ENCODE data around the gene MGAT4D. TPM values are rescaled to one million over a fixed set of nuclear protein-coding genes. Genes with fewer than 3 reads are reported as not detected.

MGAT4D gene
- total RNA-seq, 1 experiment from 2014 or later, result not detected

DNA sequence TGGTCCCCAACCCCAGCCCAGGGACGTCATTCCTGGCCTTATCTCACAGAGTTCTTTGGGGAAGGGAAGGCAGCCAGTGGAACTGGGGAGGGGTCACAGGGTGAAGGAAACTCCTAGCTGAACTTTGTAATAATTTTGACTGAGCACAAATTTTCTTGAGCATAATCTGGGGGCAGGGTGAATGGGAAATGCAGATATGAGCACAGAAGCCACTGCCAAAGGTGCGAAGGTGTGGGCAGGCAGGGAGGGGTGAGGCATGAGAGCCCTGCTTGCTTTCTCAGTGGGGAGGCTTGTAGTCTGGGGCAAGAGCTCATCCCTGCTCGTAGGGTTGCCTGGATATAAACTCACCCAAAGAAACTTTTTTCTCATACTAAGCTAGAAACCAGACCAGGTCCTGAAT, 34.9 kb downstream of the MGAT4D start:
- Histone ChIP-seq H3K79me2 (ENCODE audit: insufficient read depth, low read length) (no peaks in the 10 kb centered on the region), H3K4me1 (ENCODE audit: control insufficient read depth in 1 of 2, insufficient read depth in 2 of 2, low read length in 2 of 2) (no peaks in the 10 kb centered on the region), H3K9me2 (ENCODE audit: insufficient read depth) (no peaks in the 10 kb centered on the region), H3K4me2 (ENCODE audit: low read length) (no peak overlapping the region), H3K9ac (ENCODE audit: low read length) (no peak overlapping the region), H3K36me3 (ENCODE audit: control insufficient read depth in 1 of 2, insufficient read depth in 2 of 2, low read length in 2 of 2) (no peaks in the 10 kb centered on the region), H3K27ac (ENCODE audit: low read depth, low read length) (no peak overlapping the region), H2AFZ (ENCODE audit: low read depth, low read length, poor library complexity, severe bottlenecking) (no peak overlapping the region), H3K4me3 (replicated peaks in 1 of 2; ENCODE audit: low read depth in 1 of 2, low read length in 2 of 2) (no peak overlapping the region), H3K9me3 (ENCODE audit: control insufficient read depth in 1 of 2, insufficient read depth in 1 of 2, low read depth in 1 of 2, low read length in 2 of 2) (no peaks in the 10 kb centered on the region), H4K20me1 (ENCODE audit: insufficient read depth) (no peaks in the 10 kb centered on the region), H3K27me3 (ENCODE audit: insufficient read depth, low read length) (no peaks in the 10 kb centered on the region)
- ChIA-PET CTCF (no interaction called here), POLR2A (no interaction called here), RAD21 (ENCODE audit: low non-redundant PET in 1 of 2, low total read pairs in 2 of 2, uncharacterized antibody in 2 of 2, unreplicated experiment in 2 of 2) (no interaction called here)
- no peak for ATAC-seq
- DNase-seq (ENCODE audit: low read depth, low spot score), result no peak
- no peak for TF ChIP-seq TCF7L2 (IDR thresholded peaks at IDR 0.05; ENCODE audit: borderline replicate concordance, extremely low read depth, insufficient read depth, insufficient read length)
- TF ChIP-seq, protein P1, sequence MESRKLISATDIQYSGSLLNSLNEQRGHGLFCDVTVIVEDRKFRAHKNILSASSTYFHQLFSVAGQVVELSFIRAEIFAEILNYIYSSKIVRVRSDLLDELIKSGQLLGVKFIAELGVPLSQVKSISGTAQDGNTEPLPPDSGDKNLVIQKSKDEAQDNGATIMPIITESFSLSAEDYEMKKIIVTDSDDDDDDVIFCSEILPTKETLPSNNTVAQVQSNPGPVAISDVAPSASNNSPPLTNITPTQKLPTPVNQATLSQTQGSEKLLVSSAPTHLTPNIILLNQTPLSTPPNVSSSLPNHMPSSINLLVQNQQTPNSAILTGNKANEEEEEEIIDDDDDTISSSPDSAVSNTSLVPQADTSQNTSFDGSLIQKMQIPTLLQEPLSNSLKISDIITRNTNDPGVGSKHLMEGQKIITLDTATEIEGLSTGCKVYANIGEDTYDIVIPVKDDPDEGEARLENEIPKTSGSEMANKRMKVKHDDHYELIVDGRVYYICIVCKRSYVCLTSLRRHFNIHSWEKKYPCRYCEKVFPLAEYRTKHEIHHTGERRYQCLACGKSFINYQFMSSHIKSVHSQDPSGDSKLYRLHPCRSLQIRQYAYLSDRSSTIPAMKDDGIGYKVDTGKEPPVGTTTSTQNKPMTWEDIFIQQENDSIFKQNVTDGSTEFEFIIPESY (IDR thresholded peaks at IDR 0.05; ENCODE audit: extremely low read depth, insufficient replicate concordance, low read length), result no peak
- TF ChIP-seq, protein P2, sequence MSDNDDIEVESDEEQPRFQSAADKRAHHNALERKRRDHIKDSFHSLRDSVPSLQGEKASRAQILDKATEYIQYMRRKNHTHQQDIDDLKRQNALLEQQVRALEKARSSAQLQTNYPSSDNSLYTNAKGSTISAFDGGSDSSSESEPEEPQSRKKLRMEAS (IDR thresholded peaks at IDR 0.05), result no peak
- no peak for TF ChIP-seq EGR1 (IDR thresholded peaks at IDR 0.05; ENCODE audit: low read depth)
- TF ChIP-seq YY1 (IDR thresholded peaks at IDR 0.05; ENCODE audit: extremely low read depth, insufficient replicate concordance, low read depth, low read length), result no peak
- no peak for TF ChIP-seq SIN3A (IDR thresholded peaks at IDR 0.05; ENCODE audit: low read depth)
- BruUV-seq (replicated peaks), result no TSS peak
- intact Hi-C loops (cut with micrococcal nuclease), result no loop called here

DNA sequence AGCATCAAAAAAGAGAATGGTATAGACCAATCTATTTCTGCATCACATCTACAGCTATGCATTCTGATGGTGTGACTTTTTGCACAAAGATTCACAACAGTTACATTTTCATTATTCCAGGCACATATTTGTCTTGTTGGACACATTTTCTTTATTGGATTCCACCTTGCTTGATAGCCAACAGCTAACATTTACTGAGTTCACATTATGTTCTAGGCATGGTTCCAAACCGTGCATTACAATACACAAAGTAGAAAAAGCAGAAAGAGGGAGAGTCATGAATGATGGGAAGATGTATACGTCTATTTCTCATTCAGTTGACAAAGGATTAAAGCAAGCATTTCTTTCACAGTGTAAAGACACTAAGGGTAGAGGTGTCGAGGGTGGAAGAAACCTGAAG, 47.7 kb downstream of the MGAT4D start:
- Histone ChIP-seq H3K9ac (ENCODE audit: low read length) (no peak overlapping the region), H3K4me3 (replicated peaks in 1 of 2; ENCODE audit: low read depth in 1 of 2, low read length in 2 of 2) (no peak overlapping the region), H3K4me1 (ENCODE audit: control insufficient read depth in 1 of 2, insufficient read depth in 2 of 2, low read length in 2 of 2) (no peaks in the 10 kb centered on the region), H3K4me2 (ENCODE audit: low read length) (no peak overlapping the region), H3K27ac (ENCODE audit: low read depth, low read length) (no peak overlapping the region), H2AFZ (ENCODE audit: low read depth, low read length, poor library complexity, severe bottlenecking) (no peak overlapping the region), H3K36me3 (ENCODE audit: control insufficient read depth in 1 of 2, insufficient read depth in 2 of 2, low read length in 2 of 2) (no peaks in the 10 kb centered on the region), H3K79me2 (ENCODE audit: insufficient read depth, low read length) (no peaks in the 10 kb centered on the region), H3K27me3 (ENCODE audit: insufficient read depth, low read length) (no peaks in the 10 kb centered on the region), H4K20me1 (ENCODE audit: insufficient read depth) (no peaks in the 10 kb centered on the region), H3K9me2 (ENCODE audit: insufficient read depth) (no peaks in the 10 kb centered on the region), H3K9me3 (ENCODE audit: control insufficient read depth in 1 of 2, insufficient read depth in 1 of 2, low read depth in 1 of 2, low read length in 2 of 2) (no peaks in the 10 kb centered on the region)
- ChIA-PET RAD21 (ENCODE audit: low non-redundant PET in 1 of 2, low total read pairs in 2 of 2, uncharacterized antibody in 2 of 2, unreplicated experiment in 2 of 2) (no interaction called here), CTCF (no interaction called here), POLR2A (no interaction called here)
- DNase-seq (ENCODE audit: low read depth, low spot score) (no peak), ATAC-seq (no peak)
- intact Hi-C loops (cut with micrococcal nuclease), result no loop called here
- no TSS peak for BruUV-seq (replicated peaks)
- no peak for TF ChIP-seq FOSL1 (IDR thresholded peaks at IDR 0.05; ENCODE audit: low read depth)
- no peak for TF ChIP-seq EGR1 (IDR thresholded peaks at IDR 0.05; ENCODE audit: low read depth)
- TF ChIP-seq ELF1 (IDR thresholded peaks at IDR 0.05; ENCODE audit: borderline replicate concordance, low read depth), result no peak

All from HCT116 (cell line).